SK-N-MC (cell line): Measurements from ENCODE around the gene CFAP74.

Source experiments
- EZH2 ChIP-seq: fragments of 200-600 bp; sonication (generic); IDR thresholded peaks from one replicate; pipeline ENCODE4 v1.6.1; 2017; ENCODE audit warnings: antibody characterized with exemption
- FOXP2 ChIP-seq: optimal IDR thresholded peaks from 2 replicates; pipeline ENCODE3; 2011; ENCODE audit warnings: mild to moderate bottlenecking, moderate library complexity; ENCODE audit not compliant: insufficient read depth; ENCODE audit errors: extremely low read length, control extremely low read depth
- POLR2AphosphoS5 ChIP-seq: IDR thresholded peaks from 2 replicates; pipeline ENCODE4 v1.6.1; 2012; ENCODE audit warnings: mild to moderate bottlenecking, low read depth, low read length, borderline replicate concordance

DNA sequence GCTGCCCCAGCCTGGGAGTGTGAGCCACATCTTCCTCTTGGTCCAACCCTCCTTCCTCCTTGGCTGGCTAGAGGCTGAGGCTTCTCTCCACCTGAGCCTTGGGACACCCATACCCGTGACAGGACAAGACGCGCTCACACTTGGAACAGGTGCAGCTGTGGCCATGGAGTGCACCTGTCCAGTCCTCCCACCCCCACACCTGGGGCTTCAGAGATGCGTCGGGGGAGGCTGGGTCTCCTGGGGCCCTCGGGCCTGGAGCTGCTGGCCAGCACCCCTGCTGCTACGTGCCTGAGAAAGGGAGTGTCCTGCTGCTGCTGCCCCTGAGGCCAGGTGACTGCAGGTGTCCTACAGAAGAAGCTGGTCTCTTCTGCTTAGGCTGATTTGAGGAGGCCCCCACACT, 47.5 kb downstream of the CFAP74 start:
- TF ChIP-seq POLR2AphosphoS5 (no peak), EZH2 (no peak), FOXP2 (no peak)
